GM12878 (cell line): Measurements from ENCODE around the gene PDX1. TPM values are rescaled to one million over a fixed set of nuclear protein-coding genes. Genes with fewer than 3 reads are reported as not detected.

Experiments
- ATAC-seq: fragments of 200-7000 bp; cut with Tn5 transposase; 3 replicates; pipeline ENCODE4 v1.9.1; 2020; ENCODE audit warnings: mild to moderate bottlenecking, moderate library complexity
- BruUV-seq: library from RNA; stranded (reverse); fragments of 400-500 nt; replicated peaks from 2 replicates; lab custom pipeline; 2021; lab: Mats Ljungman, UMichigan
- CTCF ChIA-PET: fragments of 300-600 bp; sonication (Branson Sonifier 250); formaldehyde crosslinking; extraction: SDS; loops from one replicate; lab custom pipeline; 2021; ENCODE audit warnings: inconsistent platforms; lab: Yijun Ruan, JAX
- POLR2A ChIA-PET: fragments of 350-600 bp; formaldehyde crosslinking; extraction: SDS; loops from one replicate; lab custom pipeline; 2021; ENCODE audit warnings: inconsistent platforms; lab: Charles Lee
- RAD21 ChIA-PET: fragments of 300-600 bp; sonication (Branson Sonifier 250); formaldehyde crosslinking; loops from one replicate; lab custom pipeline; 2023; ENCODE audit warnings: antibody characterized with exemption; ENCODE audit not compliant: unreplicated experiment; lab: Charles Lee
- SMC1A ChIA-PET: fragments of 300-600 bp; sonication (Branson Sonifier 250); formaldehyde crosslinking; loops from one replicate; lab custom pipeline; 2023; ENCODE audit not compliant: unreplicated experiment, uncharacterized antibody; lab: Charles Lee
- DNase-seq: peaks from one replicate; pipeline ENCODE4 v3.0.0-alpha.2; 2011; ENCODE audit warnings: low read depth, low spot score
- FAIRE-seq: peaks from 3 replicates; lab custom pipeline; 2011; peaks lifted over from hg19 to GRCh38; lab: Jason Lieb, UNC
- H2AFZ ChIP-seq: 2 replicates; pipeline ENCODE4 v1.6.0; 2011; ENCODE audit warnings: low read depth, low read length, control low read depth; ENCODE audit not compliant: control insufficient read depth
- H3K27ac ChIP-seq: 2 replicates; pipeline ENCODE4 v1.5.1; 2011; ENCODE audit warnings: control low read depth; ENCODE audit not compliant: control insufficient read depth, insufficient read depth
- H3K27me3 ChIP-seq, 2 experiments: replicated peaks in 1 of 2; 2 replicates each; pipeline versions ENCODE4 v1.6.0 to v1.6.1; 2011; ENCODE audit warnings: low read length in 1 of 2; ENCODE audit not compliant: control insufficient read depth in 2 of 2, insufficient read depth in 2 of 2
- H3K36me3 ChIP-seq, 2 experiments: 2 replicates each; pipeline ENCODE4 v1.5.1; 2011; ENCODE audit warnings: low read length in 1 of 2; ENCODE audit not compliant: control insufficient read depth in 2 of 2, insufficient read depth in 2 of 2
- H3K4me1 ChIP-seq: 2 replicates; pipeline ENCODE4 v1.6.1; 2011; ENCODE audit warnings: mild to moderate bottlenecking, low read length, moderate library complexity, mixed read lengths; ENCODE audit not compliant: control insufficient read depth, insufficient read depth
- H3K4me2 ChIP-seq: 2 replicates; pipeline ENCODE4 v1.6.0; 2011; ENCODE audit warnings: control low read depth; ENCODE audit not compliant: control insufficient read depth, insufficient read depth
- H3K4me3 ChIP-seq: fragments of 200-600 bp; sonication (generic); 2 replicates; pipeline ENCODE4 v1.5.1; 2016
- H3K79me2 ChIP-seq: 2 replicates; pipeline ENCODE4 v1.6.0; 2011; ENCODE audit warnings: low read length; ENCODE audit not compliant: control insufficient read depth, insufficient read depth
- H3K9ac ChIP-seq: 2 replicates; pipeline ENCODE4 v1.8.0; 2011; ENCODE audit warnings: low read length, control low read depth, mixed read lengths; ENCODE audit not compliant: control insufficient read depth, insufficient read depth
- H3K9me3 ChIP-seq: replicated peaks from 3 replicates; pipeline ENCODE4 v1.5.1; 2011; ENCODE audit warnings: mild to moderate bottlenecking, low read length; ENCODE audit not compliant: control insufficient read depth, insufficient read depth
- H4K20me1 ChIP-seq: 2 replicates; pipeline ENCODE4 v1.6.0; 2011; ENCODE audit not compliant: control insufficient read depth, insufficient read depth
- CHD4 ChIP-seq: fragments of 200-600 bp; sonication (generic); IDR thresholded peaks from 2 replicates; pipeline ENCODE4 v1.6.1; 2016; ENCODE audit warnings: mild to moderate bottlenecking
- FOXK2 ChIP-seq: fragments of 450-650 bp; IDR thresholded peaks from 2 replicates; pipeline ENCODE4 v1.6.1; 2017; ENCODE audit warnings: mild to moderate bottlenecking, moderate library complexity
- GABPA ChIP-seq: IDR thresholded peaks from 2 replicates; pipeline ENCODE4 v1.6.1; 2014; ENCODE audit warnings: antibody characterized with exemption, low read depth, mild to moderate bottlenecking, inconsistent platforms
- IRF4 ChIP-seq: IDR thresholded peaks from 2 replicates; pipeline ENCODE4 v1.6.1; 2011; ENCODE audit warnings: low read depth, low read length
- RFX5 ChIP-seq: IDR thresholded peaks from 2 replicates; pipeline ENCODE4 v1.6.1; 2011; ENCODE audit warnings: low read depth, low read length, improper control_type of control experiment
- STAT3 ChIP-seq: IDR thresholded peaks from 2 replicates; pipeline ENCODE4 v1.6.1; 2011; ENCODE audit warnings: low read depth, low read length, improper control_type of control experiment
- YY1 ChIP-seq: IDR thresholded peaks from 2 replicates; pipeline ENCODE4 v1.6.1; 2011; ENCODE audit warnings: low read depth, mild to moderate bottlenecking, low read length
- ZNF274 ChIP-seq: IDR thresholded peaks from one replicate; pipeline ENCODE4 v1.8.0; 2011; ENCODE audit not compliant: insufficient read length, insufficient read depth
- ZNF592 ChIP-seq: fragments of 450-650 bp; IDR thresholded peaks from 2 replicates; pipeline ENCODE4 v1.6.1; 2017; ENCODE audit warnings: mild to moderate bottlenecking, moderate library complexity
- ZNF622 ChIP-seq: fragments of 450-650 bp; IDR thresholded peaks from 2 replicates; pipeline ENCODE4 v1.6.1; 2017; ENCODE audit warnings: mild to moderate bottlenecking, inconsistent platforms
- WGBS: methylation state at CpG from one replicate; pipeline ENCODE4 v1.1.6; 2016; ENCODE audit warnings: low lambda C conversion rate; ENCODE audit not compliant: insufficient replicate concordance, insufficient coverage; ENCODE audit errors: missing lambda C conversion rate; 5-methylcytosine and 5-hydroxymethylcytosine counted together
- in situ Hi-C: fragments of 300-500 bp; cut with MboI; formaldehyde crosslinking; loops from 9 replicates; pipeline ENCODE4 v1.14.3; 2018; ENCODE audit warnings: mixed read lengths
- intact Hi-C: fragments of 100-400 bp; cut with micrococcal nuclease; formaldehyde crosslinking; loops from one replicate; pipeline ENCODE4 v1.14.2; 2022; ENCODE audit not compliant: unreplicated experiment
- polyA plus RNA-seq, 11 experiments: library from polyadenylated mRNA; depleted of rRNA in 4 of 11; unstranded in 6 of 11; stranded (reverse) in 5 of 11; fragments of >200 nt; fragmentation: Nextera tagmentation in 4 of 11; fragmentation: Illumina TruSeq in 1 of 11; extraction: Ambion mirVana in 4 of 11; extraction: Trizol in 1 of 11; gene quantifications; 1 replicate in 1 of 11; 2 replicates in 10 of 11; pipeline versions ENCODE4 v1.2.1 to v1.2.3, GENCODE V29; 2011 to 2016; ENCODE audit warnings: inconsistent platforms in 2 of 11, missing spikeins in 2 of 11, low read depth in 1 of 11
- total RNA-seq, 4 experiments: library from RNA; depleted of rRNA in 3 of 4; stranded (reverse); fragments of >200 nt in 3 of 4; fragmentation: Illumina TruSeq in 1 of 4; extraction: Trizol in 1 of 4; gene quantifications; 2 replicates each; pipeline versions ENCODE4 v1.2.1 to v1.2.3, GENCODE V29; 2013 to 2021
- TF ChIP-seq, protein P1 (sequence below): fragments of 150-350 bp; IDR thresholded peaks from 2 replicates; pipeline ENCODE4 v1.6.1; 2014; ENCODE audit warnings: mild to moderate bottlenecking, low read depth, low read length
- TF ChIP-seq, protein P2 (sequence below): fragments of 450-650 bp; IDR thresholded peaks from 2 replicates; pipeline ENCODE4 v1.6.1; 2014; ENCODE audit warnings: mild to moderate bottlenecking

PDX1 gene
- total and polyA plus RNA-seq, 10 of the 15 experiments (the other 5 are each of a cell fraction or from before 2014, with no cell fraction given), result 0.02 to 0.03 TPM; not detected in 8

GRCh38 chr13:27964741-27965323 is 45.0 kb downstream of the PDX1 start (continued):
- TF ChIP-seq, protein P1, sequence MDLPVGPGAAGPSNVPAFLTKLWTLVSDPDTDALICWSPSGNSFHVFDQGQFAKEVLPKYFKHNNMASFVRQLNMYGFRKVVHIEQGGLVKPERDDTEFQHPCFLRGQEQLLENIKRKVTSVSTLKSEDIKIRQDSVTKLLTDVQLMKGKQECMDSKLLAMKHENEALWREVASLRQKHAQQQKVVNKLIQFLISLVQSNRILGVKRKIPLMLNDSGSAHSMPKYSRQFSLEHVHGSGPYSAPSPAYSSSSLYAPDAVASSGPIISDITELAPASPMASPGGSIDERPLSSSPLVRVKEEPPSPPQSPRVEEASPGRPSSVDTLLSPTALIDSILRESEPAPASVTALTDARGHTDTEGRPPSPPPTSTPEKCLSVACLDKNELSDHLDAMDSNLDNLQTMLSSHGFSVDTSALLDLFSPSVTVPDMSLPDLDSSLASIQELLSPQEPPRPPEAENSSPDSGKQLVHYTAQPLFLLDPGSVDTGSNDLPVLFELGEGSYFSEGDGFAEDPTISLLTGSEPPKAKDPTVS, result no peak

- DNase-seq, result no peak
Measured at GRCh38 chr13:27965343-27965739, 45.5 kb downstream of the PDX1 start.

More at GRCh38 chr13:27965343-27965739, 45.5 kb downstream of the PDX1 start:
- no peak overlapping the region for H2AFZ ChIP-seq
- in situ Hi-C loops (no loop called here), intact Hi-C loops (no loop called here)
- no peak for ATAC-seq
- H3K4me3 ChIP-seq, result no peak overlapping the region
- ChIA-PET SMC1A (interaction anchor here (1.5 kb wide), 1 partner anchor 11 kb away, joined by 4 read pairs; no protein-coding TSS in a partner anchor), RAD21 (interaction anchor here (0.6 kb wide), 1 partner anchor 76 kb away, joined by 3 read pairs; no protein-coding TSS in a partner anchor), CTCF (interaction anchor here (0.7 to 1.0 kb wide), 2 partner anchors 19 to 97 kb away, joined by 3 to 4 read pairs; no protein-coding TSS in a partner anchor), POLR2A (no interaction called here)
- H3K27ac ChIP-seq, result no peak overlapping the region
- H4K20me1 ChIP-seq, result no peaks in the 10 kb centered on the region
- H3K9me3 ChIP-seq, result no peaks in the 10 kb centered on the region
- peaks cover 19 to 26% of the 10 kb centered on the region in 2 experiments for H3K27me3 ChIP-seq
- no peak for FAIRE-seq
- no peaks in the 10 kb centered on the region for H3K79me2 ChIP-seq
- TF ChIP-seq IRF4 (no peak), RFX5 (no peak), GABPA (no peak), ZNF622 (no peak), CHD4 (no peak), STAT3 (no peak), ZNF274 (no peak), FOXK2 (no peak), YY1 (no peak), ZNF592 (no peak)
- TF ChIP-seq, protein P2, sequence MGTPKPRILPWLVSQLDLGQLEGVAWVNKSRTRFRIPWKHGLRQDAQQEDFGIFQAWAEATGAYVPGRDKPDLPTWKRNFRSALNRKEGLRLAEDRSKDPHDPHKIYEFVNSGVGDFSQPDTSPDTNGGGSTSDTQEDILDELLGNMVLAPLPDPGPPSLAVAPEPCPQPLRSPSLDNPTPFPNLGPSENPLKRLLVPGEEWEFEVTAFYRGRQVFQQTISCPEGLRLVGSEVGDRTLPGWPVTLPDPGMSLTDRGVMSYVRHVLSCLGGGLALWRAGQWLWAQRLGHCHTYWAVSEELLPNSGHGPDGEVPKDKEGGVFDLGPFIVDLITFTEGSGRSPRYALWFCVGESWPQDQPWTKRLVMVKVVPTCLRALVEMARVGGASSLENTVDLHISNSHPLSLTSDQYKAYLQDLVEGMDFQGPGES, result no peak
- no peak overlapping the region for H3K4me2 ChIP-seq
- no peaks in the 10 kb centered on the region for H3K36me3 ChIP-seq
- no peak overlapping the region for H3K9ac ChIP-seq
- no peaks in the 10 kb centered on the region for H3K4me1 ChIP-seq
- no TSS peak for BruUV-seq
- WGBS, result 13% methylated on average over 7 of the region's 7 CpGs
